ENCODE measurements around the gene EIF4G1.

- TF ChIP-seq POLR2A (IDR thresholded peaks at IDR 0.05): no peak
- no peak for TF ChIP-seq CTCF (IDR thresholded peaks at IDR 0.05)
- TF ChIP-seq EP300 (IDR thresholded peaks at IDR 0.05; ENCODE audit: low read depth): no peak
Observed at GRCh38 chr3:184295771-184296170, 18.6 kb upstream of the EIF4G1 start.
